Hematopoietic multipotent progenitor cell treated with erythropoietin and hydrocortisone succinate and interleukin-3 and kit ligand, for 8 days (in vitro differentiated cells): ENCODE data around the gene EFCAB11.

ENCODE experiments used
- DNase-seq: peaks from one replicate; pipeline ENCODE4 v3.0.0-alpha.2; 2015

Gene EFCAB11

GRCh38 chr14:89954070-89955021, at the start of gene EFCAB11:
Gene EFCAB11, minus strand, starts transcription at chr14:89954730. Its CDS starts 70 bp downstream, at chr14:89954660.
- DNase-seq, result peak; percentile 99

- DNase-seq, result no peak
Observed at GRCh38 chr14:90003526-90004307, 49.2 kb upstream of the EFCAB11 start.

GRCh38 chr14:90000935-90001334, 46.4 kb upstream of the EFCAB11 start:
- no peak for DNase-seq

- no peak for DNase-seq
Observed at GRCh38 chr14:89996963-89997362, 42.4 kb upstream of the EFCAB11 start.

GRCh38 chr14:89992273-89992672, 37.7 kb upstream of the EFCAB11 start:
- DNase-seq, result no peak

- no peak for DNase-seq
Observed at GRCh38 chr14:89990623-89991275, 36.2 kb upstream of the EFCAB11 start.

GRCh38 chr14:89990218-89990617, 35.7 kb upstream of the EFCAB11 start:
- no peak for DNase-seq

GRCh38 chr14:89988787-89989186, 34.3 kb upstream of the EFCAB11 start:
- no peak for DNase-seq

- no peak for DNase-seq
Observed at GRCh38 chr14:89987161-89987475, 32.6 kb upstream of the EFCAB11 start.

GRCh38 chr14:89986462-89987160, 32.1 kb upstream of the EFCAB11 start:
- DNase-seq, result no peak

GRCh38 chr14:89983375-89983774, 28.8 kb upstream of the EFCAB11 start:
- DNase-seq, result no peak

- no peak for DNase-seq
Observed at GRCh38 chr14:89978656-89979055, 24.1 kb upstream of the EFCAB11 start.

- no peak for DNase-seq
Observed at GRCh38 chr14:89977668-89978067, 23.1 kb upstream of the EFCAB11 start.

GRCh38 chr14:89973234-89973823, 18.8 kb upstream of the EFCAB11 start:
- DNase-seq, result peak; percentile 73

GRCh38 chr14:89965839-89966238, 11.3 kb upstream of the EFCAB11 start:
- no peak for DNase-seq

- DNase-seq, result no peak
Observed at GRCh38 chr14:89963288-89963978, 8.9 kb upstream of the EFCAB11 start.

GRCh38 chr14:89960914-89961313, 6.4 kb upstream of the EFCAB11 start:
- DNase-seq, result no peak

GRCh38 chr14:89959853-89960445, 5.4 kb upstream of the EFCAB11 start:
- no peak for DNase-seq

GRCh38 chr14:89958966-89959365, 4.4 kb upstream of the EFCAB11 start:
- no peak for DNase-seq

- peak; percentile 6 for DNase-seq
Observed at GRCh38 chr14:89957791-89958190, 3.3 kb upstream of the EFCAB11 start.

GRCh38 chr14:89957376-89957775, 2.8 kb upstream of the EFCAB11 start:
- DNase-seq, result no peak
